Superior temporal gyrus (tissue), 1 donor: ENCODE measurements around the gene MZB1.
"Not testable (repeated sequence)": the region's sequence is repeated elsewhere in the genome, so short reads cannot be mapped to it uniquely, and the experiment has no call there.

Experiments used
- DNase-seq: peaks from one replicate; pipeline ENCODE4 v3.0.0-alpha.2; 2016; ENCODE audit errors: extremely low spot score

Gene MZB1

GRCh38 chr5:139410121-139410992, 20.6 kb upstream of the MZB1 start:
- peak; percentile 43 for DNase-seq

DNA sequence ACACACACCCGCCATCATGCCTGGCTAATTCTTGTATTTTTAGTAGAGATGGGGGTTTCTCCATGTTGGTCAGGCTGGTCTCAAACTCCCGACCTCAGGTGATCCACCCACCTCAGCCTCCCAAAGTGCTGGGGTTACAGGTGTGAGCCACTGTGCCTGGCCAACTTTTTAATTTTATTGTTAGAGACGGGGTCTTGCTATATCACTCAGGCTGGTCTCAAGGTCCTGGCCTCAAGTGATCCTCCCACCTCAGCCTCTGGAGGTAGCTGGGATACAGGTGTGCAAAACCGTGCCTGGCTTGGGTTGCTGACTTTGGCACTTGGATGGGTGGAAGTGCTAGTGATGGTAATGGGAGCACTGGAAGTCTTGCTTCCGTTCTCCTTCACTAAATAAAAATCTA, 19.4 kb upstream of the MZB1 start:
- DNase-seq, result not testable (repeated sequence)

- DNase-seq, result no peak
Observed at GRCh38 chr5:139408191-139408590, 18.5 kb upstream of the MZB1 start.

GRCh38 chr5:139407517-139407916, 17.8 kb upstream of the MZB1 start:
- DNase-seq, result no peak

- DNase-seq, result no peak
Observed at GRCh38 chr5:139406963-139407362, 17.2 kb upstream of the MZB1 start.

DNA sequence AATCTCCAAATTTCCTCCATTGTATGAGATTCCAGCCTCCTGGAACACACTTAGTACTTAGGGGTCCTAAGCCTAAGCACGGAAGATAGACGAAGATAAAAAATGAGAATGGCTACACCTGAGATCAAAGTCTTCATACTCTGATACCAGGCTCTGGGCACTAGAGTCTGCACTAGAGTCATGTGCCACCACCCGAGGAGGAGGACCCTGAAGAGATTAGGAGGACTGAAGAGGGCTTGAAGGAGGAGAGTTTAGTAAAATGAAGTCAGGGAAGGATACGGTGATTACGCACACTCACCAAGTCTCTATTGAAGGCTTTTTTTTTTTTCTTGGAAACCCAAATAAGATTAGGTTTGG, 14.7 kb upstream of the MZB1 start:
- no peak for DNase-seq

- DNase-seq, result peak; percentile 98
Observed at GRCh38 chr5:139403787-139404483, 14.2 kb upstream of the MZB1 start, which contains the start of gene SPATA24. TSS of gene SPATA24 (minus strand) at chr5:139404089. CDS start at chr5:139404060, 29 bp downstream.

GRCh38 chr5:139403418-139403786, 13.7 kb upstream of the MZB1 start:
- no peak for DNase-seq

DNA sequence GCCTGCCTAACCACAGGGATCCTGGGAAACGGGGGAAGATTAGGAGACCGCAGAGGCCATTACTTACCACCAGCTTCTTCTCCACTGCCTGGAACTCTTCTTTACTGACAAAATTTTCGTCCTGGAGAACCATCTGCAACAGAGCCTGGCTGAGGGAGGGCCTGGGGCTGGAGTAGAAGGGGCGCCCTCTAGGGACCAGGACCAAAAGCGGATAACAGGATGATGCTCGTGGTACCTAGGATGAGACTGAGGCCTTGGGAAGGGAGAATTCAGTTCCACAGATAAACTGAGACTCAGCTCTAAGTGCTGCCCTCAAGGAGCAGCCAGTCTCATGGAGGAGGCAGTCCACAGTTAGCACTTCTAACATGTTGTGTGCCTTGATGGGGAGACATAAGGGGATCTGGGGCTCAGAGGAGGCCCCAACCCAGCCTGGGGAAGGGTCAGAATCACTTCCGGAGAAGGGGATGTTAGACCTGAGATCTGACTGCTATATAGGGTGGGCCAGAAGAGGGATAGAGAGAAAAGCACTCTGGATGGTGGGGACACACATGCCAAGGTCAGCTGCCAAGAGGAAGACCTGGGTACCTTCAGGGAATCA, 12.9 kb upstream of the MZB1 start:
- no peak for DNase-seq

DNA sequence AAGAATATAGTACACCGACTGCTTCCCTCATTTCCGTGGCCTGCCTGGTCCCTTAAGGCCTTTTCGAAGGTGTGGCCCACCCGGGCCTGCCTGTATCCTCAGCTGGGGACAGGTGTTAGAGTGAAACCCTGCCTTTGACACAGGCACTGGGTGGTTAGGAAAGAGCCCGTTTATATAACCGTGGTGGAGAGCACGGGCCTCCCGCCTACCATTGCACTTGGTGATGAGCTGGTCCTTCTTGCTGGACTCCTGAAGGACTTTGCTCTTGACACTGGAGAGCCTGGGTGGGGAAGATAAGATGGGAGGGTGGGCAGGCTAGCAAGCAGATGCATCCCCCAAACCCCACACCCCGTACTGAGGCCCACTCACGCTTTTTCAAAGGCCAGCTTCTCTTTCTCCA, 11.8 kb upstream of the MZB1 start:
- no peak for DNase-seq

GRCh38 chr5:139399501-139400121, 9.9 kb upstream of the MZB1 start:
- no peak for DNase-seq

GRCh38 chr5:139397921-139398320, 8.2 kb upstream of the MZB1 start:
- no peak for DNase-seq

DNA sequence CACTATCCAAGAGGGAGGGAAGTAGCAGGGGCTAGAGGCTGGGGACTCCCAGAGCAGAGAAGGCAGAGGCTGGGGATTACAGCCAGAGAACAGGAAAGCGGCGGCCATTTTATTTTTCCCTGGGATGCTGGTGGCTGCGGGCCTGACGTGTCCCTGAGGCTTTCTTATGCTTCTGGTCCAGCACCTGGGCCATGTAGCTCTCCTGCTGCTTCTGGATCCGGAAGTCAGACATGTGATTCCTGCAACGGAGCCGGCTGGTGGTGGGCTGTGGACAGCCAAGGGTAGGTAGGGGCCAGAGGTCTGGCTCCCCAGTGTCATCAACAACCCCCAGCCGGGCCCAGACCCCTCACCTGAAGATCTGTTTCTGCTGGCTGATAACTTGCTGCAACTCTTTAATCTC, 7.0 kb upstream of the MZB1 start:
- DNase-seq, result no peak

DNA sequence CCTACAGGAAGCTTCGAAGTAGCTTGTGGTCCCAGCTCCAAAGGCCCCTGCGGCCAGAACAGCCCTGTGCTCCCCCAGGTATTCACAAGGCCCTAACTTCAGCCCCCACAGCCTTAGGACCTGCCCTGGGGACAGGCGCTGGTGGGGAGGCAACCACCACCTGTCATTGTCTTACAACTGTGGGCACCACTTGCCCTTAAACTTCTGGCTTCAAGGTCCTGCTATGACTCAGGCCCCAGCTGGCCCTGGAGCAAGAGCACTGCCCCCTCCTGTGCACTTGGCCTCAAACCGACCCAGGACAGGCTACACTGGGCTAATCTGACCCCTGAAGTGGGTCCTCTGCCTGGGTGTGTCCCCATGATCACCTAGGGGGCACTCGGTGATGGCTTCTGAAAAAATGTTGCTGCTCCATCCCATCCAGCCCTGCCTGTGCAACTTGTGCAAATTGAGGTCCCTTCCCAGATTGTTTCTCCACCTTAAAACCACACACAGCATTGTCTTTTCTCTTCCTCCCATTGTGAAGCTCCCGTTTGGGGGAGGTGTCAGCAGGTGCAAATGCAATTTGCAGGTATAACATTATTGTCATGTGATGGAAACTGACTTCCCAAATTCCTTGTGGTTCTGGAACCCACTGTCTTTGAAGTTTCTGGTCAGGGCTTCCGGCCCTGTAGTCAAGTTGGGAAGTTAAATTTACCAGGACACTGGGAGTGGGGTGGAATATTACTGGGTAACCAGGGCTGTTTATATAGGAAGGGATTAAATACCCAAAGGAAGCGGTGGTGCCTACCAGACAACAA, 6.3 kb upstream of the MZB1 start:
- DNase-seq, result no peak

DNA sequence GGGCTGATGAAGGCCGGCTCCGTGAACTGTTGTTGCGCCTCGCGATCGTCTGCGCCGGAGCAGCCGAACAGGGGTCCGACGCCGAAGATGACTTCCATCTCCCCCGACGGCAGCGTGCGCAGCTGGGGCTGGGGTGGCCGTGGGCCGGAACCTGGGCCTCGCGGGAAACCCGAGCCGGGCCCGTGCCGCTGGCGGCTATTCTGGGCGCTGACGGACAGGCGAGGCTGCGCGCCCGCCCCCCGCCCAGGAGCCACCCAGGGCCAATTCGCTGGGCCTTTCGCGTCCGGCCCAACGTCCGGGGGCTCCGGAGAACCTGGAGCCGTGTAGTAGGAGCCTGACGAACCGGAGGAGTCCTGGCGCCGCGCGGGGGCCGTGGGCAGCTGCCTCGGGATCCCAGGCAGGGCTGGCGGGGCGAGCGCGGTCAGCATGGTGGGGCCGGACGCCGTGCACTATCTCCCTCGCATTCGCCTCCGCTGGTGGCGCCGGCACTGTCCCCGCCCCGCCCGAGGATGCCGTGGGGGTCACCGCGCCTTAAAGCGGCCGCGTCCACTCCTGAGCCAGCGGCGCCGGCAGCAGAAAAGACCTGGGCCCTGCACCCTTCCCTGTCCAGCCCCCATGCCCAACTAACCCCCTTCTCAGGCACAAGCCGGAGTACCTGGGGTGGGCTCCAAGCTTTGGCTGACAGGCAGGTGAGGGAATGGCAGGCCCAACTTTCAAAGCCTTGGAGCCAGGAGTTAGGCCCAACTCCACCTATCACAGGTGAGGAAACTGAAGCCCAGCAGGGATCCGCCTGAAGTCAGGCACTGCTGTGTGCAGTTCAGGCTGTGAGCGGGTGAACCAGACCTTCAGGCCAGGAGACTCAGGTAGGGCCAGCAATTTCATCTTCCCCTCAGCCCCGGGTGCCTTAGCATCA, 5.2 kb upstream of the MZB1 start, which contains the start of gene PROB1:
TSS of gene PROB1 (minus strand) at position 451 of the 913 bp plus-strand sequence. CDS start at position 428, 23 bp downstream.
- no peak for DNase-seq

DNA sequence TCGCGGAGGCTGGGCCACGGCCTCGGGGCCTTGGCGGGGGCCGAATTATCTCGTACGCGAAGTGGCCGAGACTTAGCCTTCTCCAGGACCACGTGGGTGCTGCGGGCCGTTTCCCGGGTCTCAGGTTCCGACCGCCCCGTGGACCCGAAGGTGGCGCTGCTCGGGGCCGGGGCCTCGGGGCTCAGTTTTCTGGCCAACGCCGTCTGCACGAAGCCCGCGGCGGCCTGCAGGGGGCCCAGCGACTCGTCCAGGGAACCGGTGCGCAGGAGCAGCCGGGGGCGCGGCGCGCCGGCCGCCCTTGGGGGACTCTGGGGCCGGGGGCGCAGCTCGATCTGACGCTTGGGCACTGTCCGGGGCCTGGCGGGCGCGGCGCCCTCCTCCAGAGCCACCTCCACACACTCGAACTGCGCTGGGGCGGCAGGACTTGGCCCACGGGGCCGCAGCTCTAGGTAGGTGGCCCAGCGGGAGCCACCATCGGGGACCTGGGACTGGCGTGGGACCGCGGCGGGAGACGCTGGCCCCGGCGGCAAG, 4.5 kb upstream of the MZB1 start:
- DNase-seq, result no peak

GRCh38 chr5:139393497-139394122, 3.9 kb upstream of the MZB1 start:
- no peak for DNase-seq

DNA sequence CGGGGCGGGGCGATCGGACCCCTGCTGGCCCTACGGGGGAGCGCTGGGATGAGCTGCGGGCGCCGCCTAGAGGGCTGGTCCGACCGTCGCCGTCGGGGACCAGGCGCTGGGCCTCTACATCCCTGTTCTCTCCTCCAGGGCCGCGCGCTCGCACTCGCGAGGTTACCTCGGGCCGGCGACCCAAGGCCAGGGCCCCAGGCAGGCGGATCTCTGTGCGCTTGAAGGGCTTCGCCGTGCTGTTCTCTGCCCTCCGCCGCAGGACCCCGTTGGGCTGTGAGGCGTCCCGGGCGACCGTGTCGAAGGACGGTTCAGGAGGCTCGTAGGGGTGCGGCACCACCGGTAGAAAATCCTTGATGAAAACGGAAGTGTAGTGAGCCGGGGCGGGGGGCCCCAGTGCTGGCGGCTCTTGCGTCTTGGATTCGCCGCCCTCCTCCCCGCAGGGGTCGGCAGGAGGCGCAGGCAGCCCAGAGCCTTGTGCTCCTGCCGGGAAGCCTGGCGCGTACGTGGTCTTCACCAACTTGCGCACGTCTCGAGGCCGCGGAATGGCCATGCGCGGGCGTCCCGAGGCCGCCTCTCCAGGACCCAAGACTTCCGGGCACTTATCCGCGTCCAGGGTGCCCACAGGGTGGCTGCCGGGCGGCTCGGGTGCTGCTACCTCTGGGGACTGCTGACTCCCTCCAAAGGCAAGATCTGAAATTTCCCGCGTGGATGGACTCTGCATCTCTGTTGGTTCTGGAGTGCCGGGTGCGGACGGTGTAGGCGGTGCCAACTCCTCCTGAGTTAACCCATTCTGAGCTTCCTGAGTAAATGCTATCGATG, 3.2 kb upstream of the MZB1 start:
- DNase-seq, result no peak

GRCh38 chr5:139392324-139392677, 2.6 kb upstream of the MZB1 start:
- no peak for DNase-seq
